Gastroesophageal sphincter (tissue), 3 donors: ENCODE results near the gene HLA-DPA1.

Source experiments
- CTCF ChIP-seq, 4 experiments: fragments of 200-600 bp in 2 of 4; fragments of 450-650 bp in 2 of 4; sonication (generic) in 1 of 4; IDR thresholded peaks; one replicate each; pipeline ENCODE4 v1.5.1; 2017 to 2019; ENCODE audit warnings: antibody characterized with exemption in 4 of 4, mild to moderate bottlenecking in 2 of 4, moderate library complexity in 2 of 4
- EP300 ChIP-seq: sonication (generic); formaldehyde crosslinking; IDR thresholded peaks from one replicate; pipeline ENCODE4 v1.6.1; 2017; ENCODE audit warnings: antibody characterized with exemption, mild to moderate bottlenecking
- POLR2A ChIP-seq, 2 donors: fragments of 450-650 bp; IDR thresholded peaks; one replicate each; pipeline ENCODE4 v1.6.1; 2017; ENCODE audit warnings: antibody characterized with exemption in 2 of 2, mild to moderate bottlenecking in 2 of 2, moderate library complexity in 1 of 2
- POLR2AphosphoS5 ChIP-seq: sonication (generic); formaldehyde crosslinking; IDR thresholded peaks from one replicate; pipeline ENCODE4 v1.6.1; 2017; ENCODE audit warnings: antibody characterized with exemption

GRCh38 chr6:33107641-33108040 is 34.2 kb upstream of the HLA-DPA1 start:
- TF ChIP-seq CTCF (IDR thresholded peaks at IDR 0.05) = no peak
- TF ChIP-seq EP300 = no peak
- no peak for TF ChIP-seq POLR2AphosphoS5
- TF ChIP-seq POLR2A (IDR thresholded peaks at IDR 0.05) = no peak
